Endodermal cell (in vitro differentiated cells): ENCODE data around the gene AKT1. TPM values are rescaled to one million over a fixed set of nuclear protein-coding genes. Genes with fewer than 3 reads are reported as not detected.

Experiments used
- DNase-seq: peaks from one replicate; pipeline ENCODE4 v3.0.0-alpha.2; 2017
- H3K27ac ChIP-seq: 2 replicates; pipeline ENCODE4 v1.5.1; 2013; ENCODE audit warnings: mild to moderate bottlenecking, low read depth, low read length, moderate library complexity
- H3K27me3 ChIP-seq: 2 replicates; pipeline ENCODE4 v1.6.1; 2013; ENCODE audit warnings: mild to moderate bottlenecking, low read length, moderate library complexity; ENCODE audit not compliant: insufficient read depth, control insufficient read depth, poor library complexity, severe bottlenecking
- H3K36me3 ChIP-seq: 2 replicates; pipeline ENCODE4 v1.7.0; 2013; ENCODE audit warnings: mild to moderate bottlenecking, low read length, moderate library complexity; ENCODE audit not compliant: control insufficient read depth, insufficient read depth
- H3K4me1 ChIP-seq: one replicate; pipeline ENCODE4 v1.7.0; 2013; ENCODE audit warnings: low read length; ENCODE audit not compliant: control insufficient read depth, insufficient read depth
- H3K4me3 ChIP-seq: 2 replicates; pipeline ENCODE4 v1.5.1; 2013; ENCODE audit warnings: mild to moderate bottlenecking, low read length, moderate library complexity
- H3K9ac ChIP-seq: 2 replicates; pipeline ENCODE4 v1.6.1; 2013; ENCODE audit warnings: mild to moderate bottlenecking, low read length, moderate library complexity; ENCODE audit not compliant: poor library complexity, severe bottlenecking; ENCODE audit errors: extremely low read depth
- H3K9me3 ChIP-seq: 2 replicates; pipeline ENCODE4 v1.6.1; 2013; ENCODE audit warnings: mild to moderate bottlenecking, low read length, moderate library complexity; ENCODE audit not compliant: control insufficient read depth
- H3K27ac Mint-ChIP-seq: 2 replicates; pipeline ENCODE4 v1.8.0; 2020; ENCODE audit warnings: mixed read lengths
- H3K27me3 Mint-ChIP-seq: 2 replicates; pipeline ENCODE4 v1.8.0; 2021; ENCODE audit warnings: mild to moderate bottlenecking, mixed read lengths; ENCODE audit not compliant: insufficient read depth
- H3K36me3 Mint-ChIP-seq: 2 replicates; pipeline ENCODE4 v1.8.0; 2020; ENCODE audit warnings: low read depth, mixed read lengths
- H3K4me1 Mint-ChIP-seq: 2 replicates; pipeline ENCODE4 v1.8.0; 2020; ENCODE audit warnings: mixed read lengths
- H3K4me3 Mint-ChIP-seq: 2 replicates; pipeline ENCODE4 v1.8.0; 2020; ENCODE audit warnings: mild to moderate bottlenecking, moderate library complexity, mixed read lengths
- H3K9me3 Mint-ChIP-seq: 2 replicates; pipeline ENCODE4 v1.8.0; 2020; ENCODE audit warnings: mild to moderate bottlenecking, mixed read lengths
- CTCF ChIP-seq: fragments of 200-600 bp; sonication (generic); conservative IDR thresholded peaks from 2 replicates; pipeline ENCODE4 v1.5.0; 2021; ENCODE audit warnings: antibody characterized with exemption, mild to moderate bottlenecking
- WGBS, 2 experiments: methylation state at CpG; one replicate each; pipeline versions ENCODE4 v1.1.5 to v1.1.7; 2013; ENCODE audit warnings: missing lambda C conversion rate in 2 of 2, mixed read lengths in 1 of 2; ENCODE audit not compliant: insufficient coverage in 1 of 2, insufficient read length in 1 of 2; 5-methylcytosine and 5-hydroxymethylcytosine counted together
- total RNA-seq, 2 donors: library from RNA; stranded (reverse); fragmentation: NEBNext Ultra II Directional in 1 of 2; extraction: Animal tissue kit (Norgen Biotek cat#: 25700) in 1 of 2; gene quantifications; 2 replicates in 1 of 2; 3 replicates in 1 of 2; pipeline ENCODE4 v1.2.1, GENCODE V29; 2021

Gene AKT1
- total RNA-seq, 2 donors from 2014 or later: 133 to 152 TPM

- Histone ChIP-seq H3K27me3 (no peaks in the 10 kb centered on the region), H3K27ac (no peak overlapping the region), H3K36me3 (no peaks in the 10 kb centered on the region), H3K4me3 (no peak overlapping the region), H3K9me3 (no peaks in the 10 kb centered on the region), H3K4me1 (no peaks in the 10 kb centered on the region), H3K9ac (no peak overlapping the region)
- Mint-ChIP-seq H3K4me1 (no peaks in the 10 kb centered on the region), H3K9me3 (no peaks in the 10 kb centered on the region), H3K27me3 (no peaks in the 10 kb centered on the region), H3K27ac (no peak overlapping the region), H3K36me3 (peaks cover 4% of the 10 kb centered on the region), H3K4me3 (no peak overlapping the region)
- whole genome bisulfite sequencing, 2 experiments: 88% methylated on average over 29 to 31 of the region's 31 CpGs
- TF ChIP-seq CTCF: no peak
- DNase-seq: no peak
Measured at GRCh38 chr14:104734991-104735779, 60.4 kb downstream of the AKT1 start.

GRCh38 chr14:104734601-104734990 lies 61.0 kb downstream of the AKT1 start:
- Histone ChIP-seq H3K4me1 (no peaks in the 10 kb centered on the region), H3K36me3 (no peaks in the 10 kb centered on the region), H3K9ac (no peak overlapping the region), H3K27me3 (no peaks in the 10 kb centered on the region), H3K27ac (no peak overlapping the region), H3K9me3 (no peaks in the 10 kb centered on the region), H3K4me3 (no peak overlapping the region)
- Mint-ChIP-seq H3K27me3 (no peaks in the 10 kb centered on the region), H3K4me3 (no peak overlapping the region), H3K27ac (no peak overlapping the region), H3K4me1 (no peaks in the 10 kb centered on the region), H3K36me3 (no peaks in the 10 kb centered on the region), H3K9me3 (no peaks in the 10 kb centered on the region)
- TF ChIP-seq CTCF: no peak
- WGBS, 2 experiments: 93 to 98% methylated on average over 7 to 9 of the region's 9 CpGs
- DNase-seq: no peak

GRCh38 chr14:104734051-104734587 lies 61.4 kb downstream of the AKT1 start:
- no peaks in the 10 kb centered on the region for H3K36me3 ChIP-seq
- H3K27me3 ChIP-seq: no peaks in the 10 kb centered on the region
- Mint-ChIP-seq H3K27me3 (peaks cover 2% of the 10 kb centered on the region), H3K4me3 (no peak overlapping the region), H3K36me3 (no peaks in the 10 kb centered on the region), H3K9me3 (no peaks in the 10 kb centered on the region), H3K27ac (no peak overlapping the region), H3K4me1 (no peaks in the 10 kb centered on the region)
- no peak overlapping the region for H3K9ac ChIP-seq
- no peak overlapping the region for H3K4me3 ChIP-seq
- no peak overlapping the region for H3K27ac ChIP-seq
- WGBS, 2 experiments: 82 to 89% methylated on average over 5 to 6 of the region's 6 CpGs
- TF ChIP-seq CTCF: no peak
- H3K9me3 ChIP-seq: no peaks in the 10 kb centered on the region
- no peak for DNase-seq
- H3K4me1 ChIP-seq: no peaks in the 10 kb centered on the region
